ENCODE results near the gene DET1. TPM values are rescaled to one million over a fixed set of nuclear protein-coding genes. Genes with fewer than 3 reads are reported as not detected.

DET1 gene
- polyA plus RNA-seq, 6 donors from 2014 or later: 1.1 to 3.5 (median 1.9) TPM

GRCh38 chr15:88506628-88507027 is 39.9 kb downstream of the DET1 start:
- Mint-ChIP-seq H3K27ac (no peak overlapping the region), H3K36me3 (peaks cover 22 to 31% of the 10 kb centered on the region in 2 donors), H3K9me3 (no peaks in the 10 kb centered on the region), H3K4me3 (no peak overlapping the region), H3K27me3 (no peaks in the 10 kb centered on the region), H3K4me1 (no peaks in the 10 kb centered on the region)
- DNase-seq (no peak), ATAC-seq (ENCODE audit: low read depth in 2 of 2) (no peak)

GRCh38 chr15:88505721-88506120 is 40.8 kb downstream of the DET1 start:
- no peaks in the 10 kb centered on the region for H3K4me1 Mint-ChIP-seq
- peaks cover 22% of the 10 kb centered on the region in 2 donors for H3K36me3 Mint-ChIP-seq
- H3K4me3 Mint-ChIP-seq: no peak overlapping the region
- ATAC-seq (ENCODE audit: low read depth in 2 of 2): no peak
- peak overlapping the region in 1 of 6 donors; percentile 48 for H3K27ac Mint-ChIP-seq
- DNase-seq: no peak
- no peaks in the 10 kb centered on the region for H3K9me3 Mint-ChIP-seq
- H3K27me3 Mint-ChIP-seq: no peaks in the 10 kb centered on the region

GRCh38 chr15:88504445-88504844 is 42.0 kb downstream of the DET1 start:
- Mint-ChIP-seq H3K4me3 (no peak overlapping the region), H3K27me3 (no peaks in the 10 kb centered on the region), H3K9me3 (no peaks in the 10 kb centered on the region), H3K36me3 (peaks cover 13% of the 10 kb centered on the region in 2 donors), H3K4me1 (no peaks in the 10 kb centered on the region), H3K27ac (no peak overlapping the region)
- no peak for ATAC-seq (ENCODE audit: low read depth in 2 of 2)
- no peak for DNase-seq

GRCh38 chr15:88498996-88499395 is 47.5 kb downstream of the DET1 start:
- Mint-ChIP-seq H3K4me3 (no peak overlapping the region), H3K27me3 (no peaks in the 10 kb centered on the region)
- ATAC-seq (ENCODE audit: low read depth in 2 of 2): no peak

GRCh38 chr15:88497109-88497765 is 49.2 kb downstream of the DET1 start:
- no peaks in the 10 kb centered on the region for H3K4me1 Mint-ChIP-seq
- no peaks in the 10 kb centered on the region for H3K36me3 Mint-ChIP-seq
- H3K9me3 Mint-ChIP-seq: no peaks in the 10 kb centered on the region
- H3K4me3 Mint-ChIP-seq: no peak overlapping the region
- no peak for DNase-seq
- no peaks in the 10 kb centered on the region for H3K27me3 Mint-ChIP-seq
- ATAC-seq (ENCODE audit: low read depth in 2 of 2): no peak
- no peak overlapping the region for H3K27ac Mint-ChIP-seq

More at GRCh38 chr15:88498996-88499395, 47.5 kb downstream of the DET1 start:
- Mint-ChIP-seq H3K4me1 (no peaks in the 10 kb centered on the region), H3K9me3 (no peaks in the 10 kb centered on the region), H3K36me3 (peaks cover 0 to 2% of the 10 kb centered on the region in 2 donors), H3K27ac (no peak overlapping the region)
- DNase-seq: no peak

GRCh38 chr15:88493844-88494243 is 52.6 kb downstream of the DET1 start:
- no peaks in the 10 kb centered on the region for H3K9me3 Mint-ChIP-seq
- no peak for DNase-seq
- H3K4me1 Mint-ChIP-seq: no peaks in the 10 kb centered on the region
- no peak for ATAC-seq (ENCODE audit: low read depth in 2 of 2)
- no peak overlapping the region for H3K4me3 Mint-ChIP-seq
- no peaks in the 10 kb centered on the region for H3K36me3 Mint-ChIP-seq
- no peak overlapping the region for H3K27ac Mint-ChIP-seq
- no peaks in the 10 kb centered on the region for H3K27me3 Mint-ChIP-seq

- Mint-ChIP-seq H3K4me3 (no peak overlapping the region), H3K9me3 (no peaks in the 10 kb centered on the region), H3K27me3 (no peaks in the 10 kb centered on the region), H3K27ac (no peak overlapping the region), H3K36me3 (no peaks in the 10 kb centered on the region), H3K4me1 (no peaks in the 10 kb centered on the region)
- DNase-seq: no peak
- ATAC-seq (ENCODE audit: low read depth in 2 of 2): no peak
These were observed 55.3 kb downstream of the DET1 start for GRCh38 chr15:88491158-88491557.

GRCh38 chr15:88490036-88490435 is 56.4 kb downstream of the DET1 start:
- no peak for ATAC-seq (ENCODE audit: low read depth in 2 of 2)
- H3K4me1 Mint-ChIP-seq: no peaks in the 10 kb centered on the region
- no peaks in the 10 kb centered on the region for H3K9me3 Mint-ChIP-seq
- no peaks in the 10 kb centered on the region for H3K36me3 Mint-ChIP-seq
- no peaks in the 10 kb centered on the region for H3K27me3 Mint-ChIP-seq
- H3K4me3 Mint-ChIP-seq: no peak overlapping the region
- DNase-seq: no peak
- peak overlapping the region in 1 of 6 donors; percentile 79 for H3K27ac Mint-ChIP-seq

- Mint-ChIP-seq H3K36me3 (no peaks in the 10 kb centered on the region), H3K4me1 (no peaks in the 10 kb centered on the region), H3K9me3 (no peaks in the 10 kb centered on the region), H3K4me3 (no peak overlapping the region), H3K27me3 (no peaks in the 10 kb centered on the region), H3K27ac (no peak overlapping the region)
- ATAC-seq (ENCODE audit: low read depth in 2 of 2): no peak
- DNase-seq: no peak
These were observed 57.2 kb downstream of the DET1 start for GRCh38 chr15:88489321-88489720.

GRCh38 chr15:88487796-88488523 is 58.5 kb downstream of the DET1 start:
- no peak for DNase-seq

GRCh38 chr15:88487178-88487795 is 59.2 kb downstream of the DET1 start:
- Mint-ChIP-seq H3K4me3 (peak overlapping the region in 1 of 8 donors; percentile 42), H3K27me3 (no peaks in the 10 kb centered on the region), H3K9me3 (no peaks in the 10 kb centered on the region), H3K27ac (peak overlapping the region in 3 of 6 donors; percentile 18 to 80 (median 44)), H3K4me1 (peaks cover 0 to 6% (median 0%) of the 10 kb centered on the region in 3 donors), H3K36me3 (no peaks in the 10 kb centered on the region)
- DNase-seq (no peak), ATAC-seq (ENCODE audit: low read depth in 2 of 2) (no peak)

More at GRCh38 chr15:88487796-88488523, 58.5 kb downstream of the DET1 start:
- H3K27me3 Mint-ChIP-seq: no peaks in the 10 kb centered on the region
- H3K4me3 Mint-ChIP-seq: no peak overlapping the region
- no peaks in the 10 kb centered on the region for H3K9me3 Mint-ChIP-seq
- no peaks in the 10 kb centered on the region for H3K36me3 Mint-ChIP-seq
- H3K4me1 Mint-ChIP-seq: no peaks in the 10 kb centered on the region
- no peak for ATAC-seq (ENCODE audit: low read depth in 2 of 2)
- H3K27ac Mint-ChIP-seq: peak overlapping the region in 2 of 6 donors; percentile 18 to 44

GRCh38 chr15:88484682-88485331 is 61.7 kb downstream of the DET1 start:
- no peaks in the 10 kb centered on the region for H3K27me3 Mint-ChIP-seq
- no peak overlapping the region for H3K4me3 Mint-ChIP-seq
- peaks cover 0 to 5% of the 10 kb centered on the region in 2 donors for H3K36me3 Mint-ChIP-seq
- no peak overlapping the region for H3K27ac Mint-ChIP-seq
- no peak for DNase-seq
- peaks cover 3 to 14% (median 7%) of the 10 kb centered on the region in 3 donors for H3K4me1 Mint-ChIP-seq
- H3K9me3 Mint-ChIP-seq: no peaks in the 10 kb centered on the region
- no peak for ATAC-seq (ENCODE audit: low read depth in 2 of 2)

- Mint-ChIP-seq H3K9me3 (no peaks in the 10 kb centered on the region), H3K27me3 (no peaks in the 10 kb centered on the region), H3K4me3 (no peak overlapping the region), H3K27ac (no peak overlapping the region), H3K4me1 (peaks cover 3 to 14% (median 7%) of the 10 kb centered on the region in 3 donors), H3K36me3 (peaks cover 0 to 9% of the 10 kb centered on the region in 2 donors)
- DNase-seq: no peak
- ATAC-seq (ENCODE audit: low read depth in 2 of 2): no peak
These were observed 64.2 kb downstream of the DET1 start for GRCh38 chr15:88482263-88482662.

Measured in naive B cell (primary cell).